ENCODE results near the gene EXOC1L. TPM values are rescaled to one million over a fixed set of nuclear protein-coding genes. Genes with fewer than 3 reads are reported as not detected.

EXOC1L gene
- total RNA-seq, 2 donors from 2014 or later: not detected

DNA sequence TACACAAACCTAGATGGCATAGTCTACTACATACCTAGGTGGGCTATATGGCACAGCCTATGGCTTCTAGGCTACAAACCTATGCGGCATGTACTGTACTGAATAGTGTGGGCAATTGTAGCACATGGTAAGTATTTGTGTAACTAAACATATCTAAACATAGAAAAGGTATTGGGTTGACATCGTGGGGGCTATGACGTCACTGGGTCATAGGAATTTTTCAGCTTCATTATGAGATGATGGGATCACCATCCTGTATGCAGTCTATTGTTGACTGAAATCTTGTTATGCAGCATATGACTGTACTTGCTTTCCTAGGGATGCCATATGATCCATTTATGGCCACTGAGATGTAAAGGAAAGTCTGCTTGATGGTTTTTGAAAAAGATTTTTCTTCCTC lies 1.9 kb upstream of the EXOC1L start:
- ATAC-seq (no peak), DNase-seq (no peak)
- Histone ChIP-seq H3K9me3 (no peaks in the 10 kb centered on the region), H3K4me3 (no peak overlapping the region), H3K27me3 (no peaks in the 10 kb centered on the region), H3K36me3 (replicated peaks in 1 of 2; ENCODE audit: insufficient read depth in 1 of 2, low read depth in 2 of 2) (no peaks in the 10 kb centered on the region), H3K27ac (no peak overlapping the region), H3K4me1 (no peaks in the 10 kb centered on the region)
- TF ChIP-seq, protein P1, sequence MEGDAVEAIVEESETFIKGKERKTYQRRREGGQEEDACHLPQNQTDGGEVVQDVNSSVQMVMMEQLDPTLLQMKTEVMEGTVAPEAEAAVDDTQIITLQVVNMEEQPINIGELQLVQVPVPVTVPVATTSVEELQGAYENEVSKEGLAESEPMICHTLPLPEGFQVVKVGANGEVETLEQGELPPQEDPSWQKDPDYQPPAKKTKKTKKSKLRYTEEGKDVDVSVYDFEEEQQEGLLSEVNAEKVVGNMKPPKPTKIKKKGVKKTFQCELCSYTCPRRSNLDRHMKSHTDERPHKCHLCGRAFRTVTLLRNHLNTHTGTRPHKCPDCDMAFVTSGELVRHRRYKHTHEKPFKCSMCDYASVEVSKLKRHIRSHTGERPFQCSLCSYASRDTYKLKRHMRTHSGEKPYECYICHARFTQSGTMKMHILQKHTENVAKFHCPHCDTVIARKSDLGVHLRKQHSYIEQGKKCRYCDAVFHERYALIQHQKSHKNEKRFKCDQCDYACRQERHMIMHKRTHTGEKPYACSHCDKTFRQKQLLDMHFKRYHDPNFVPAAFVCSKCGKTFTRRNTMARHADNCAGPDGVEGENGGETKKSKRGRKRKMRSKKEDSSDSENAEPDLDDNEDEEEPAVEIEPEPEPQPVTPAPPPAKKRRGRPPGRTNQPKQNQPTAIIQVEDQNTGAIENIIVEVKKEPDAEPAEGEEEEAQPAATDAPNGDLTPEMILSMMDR (IDR thresholded peaks at IDR 0.05): no peak
- TF ChIP-seq POLR2A (IDR thresholded peaks at IDR 0.05): no peak
- intact Hi-C loops (cut with DNase I): no loop called here
- WGBS, 2 donors: 83 to 85% methylated on average over 3 of the region's 3 CpGs

- TF ChIP-seq, protein P1 (IDR thresholded peaks at IDR 0.05): no peak
- TF ChIP-seq POLR2A (IDR thresholded peaks at IDR 0.05): no peak
- ATAC-seq (no peak), DNase-seq (no peak)
- intact Hi-C loops (cut with DNase I): no loop called here
- Histone ChIP-seq H3K9me3 (no peaks in the 10 kb centered on the region), H3K4me1 (no peaks in the 10 kb centered on the region), H3K36me3 (replicated peaks in 1 of 2; ENCODE audit: insufficient read depth in 1 of 2, low read depth in 2 of 2) (no peaks in the 10 kb centered on the region), H3K27ac (no peak overlapping the region), H3K27me3 (no peaks in the 10 kb centered on the region), H3K4me3 (no peak overlapping the region)
- WGBS, 2 donors: 22 to 24% methylated on average over 2 of the region's 2 CpGs
Measured at GRCh38 chr4:55820279-55820678, 689 bp downstream of the EXOC1L start.

DNA sequence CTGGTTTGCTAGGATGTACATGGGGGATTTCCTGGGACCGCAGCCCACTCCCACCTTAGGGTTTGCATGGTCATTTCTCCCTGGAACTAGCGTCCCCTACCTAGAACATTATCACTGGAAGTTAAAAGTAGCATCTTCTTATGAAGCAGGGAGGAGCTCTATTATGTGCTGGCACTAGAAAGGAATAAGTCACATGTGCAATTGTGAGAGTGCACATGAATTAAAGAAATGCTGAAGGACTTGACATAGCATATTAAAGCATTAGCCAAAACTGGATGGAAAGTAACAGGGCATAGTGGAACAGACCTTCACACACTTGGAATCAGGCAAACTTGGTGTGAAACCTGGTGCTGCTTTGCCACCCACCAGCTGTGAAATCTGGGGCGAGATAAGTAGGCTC lies 2.7 kb downstream of the EXOC1L start:
- DNase-seq: no peak
- Histone ChIP-seq H3K36me3 (replicated peaks in 1 of 2; ENCODE audit: insufficient read depth in 1 of 2, low read depth in 2 of 2) (no peaks in the 10 kb centered on the region), H3K4me1 (no peaks in the 10 kb centered on the region), H3K4me3 (no peak overlapping the region), H3K9me3 (no peaks in the 10 kb centered on the region), H3K27me3 (no peaks in the 10 kb centered on the region), H3K27ac (no peak overlapping the region)
- ATAC-seq: no peak
- 77 to 90% methylated on average over 3 of the region's 3 CpGs for WGBS, 2 donors
- TF ChIP-seq, protein P1 (IDR thresholded peaks at IDR 0.05): no peak
- no peak for TF ChIP-seq POLR2A (IDR thresholded peaks at IDR 0.05)
- intact Hi-C loops (cut with DNase I): no loop called here

DNA sequence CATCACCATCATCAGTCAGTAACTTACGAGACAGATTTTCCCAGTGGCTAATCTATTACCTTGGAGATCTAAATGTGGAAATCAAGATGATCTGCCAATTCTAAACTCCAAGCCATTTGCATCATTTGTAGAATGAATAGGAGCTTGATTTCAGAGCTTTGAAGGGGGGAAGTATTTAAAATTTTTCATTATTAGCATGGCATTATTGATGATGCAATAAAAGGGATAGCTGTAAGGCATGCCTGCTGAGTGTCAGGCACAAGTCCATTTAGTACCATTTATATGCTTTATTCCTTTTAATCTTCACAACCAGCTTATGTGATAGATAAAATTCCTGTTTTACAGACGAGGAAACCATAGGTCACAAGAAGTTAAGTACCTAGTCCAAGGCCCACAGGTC lies 5.3 kb downstream of the EXOC1L start:
- DNase-seq (no peak), ATAC-seq (no peak)
- no peak for TF ChIP-seq POLR2A (IDR thresholded peaks at IDR 0.05)
- TF ChIP-seq, protein P1 (IDR thresholded peaks at IDR 0.05): no peak
- Histone ChIP-seq H3K27ac (no peak overlapping the region), H3K9me3 (no peaks in the 10 kb centered on the region), H3K4me1 (no peaks in the 10 kb centered on the region), H3K36me3 (replicated peaks in 1 of 2; ENCODE audit: insufficient read depth in 1 of 2, low read depth in 2 of 2) (no peaks in the 10 kb centered on the region), H3K27me3 (no peaks in the 10 kb centered on the region), H3K4me3 (no peak overlapping the region)
- intact Hi-C loops (cut with DNase I): no loop called here
- 37 to 42% methylated on average over 2 of the region's 2 CpGs for WGBS, 2 donors

DNA sequence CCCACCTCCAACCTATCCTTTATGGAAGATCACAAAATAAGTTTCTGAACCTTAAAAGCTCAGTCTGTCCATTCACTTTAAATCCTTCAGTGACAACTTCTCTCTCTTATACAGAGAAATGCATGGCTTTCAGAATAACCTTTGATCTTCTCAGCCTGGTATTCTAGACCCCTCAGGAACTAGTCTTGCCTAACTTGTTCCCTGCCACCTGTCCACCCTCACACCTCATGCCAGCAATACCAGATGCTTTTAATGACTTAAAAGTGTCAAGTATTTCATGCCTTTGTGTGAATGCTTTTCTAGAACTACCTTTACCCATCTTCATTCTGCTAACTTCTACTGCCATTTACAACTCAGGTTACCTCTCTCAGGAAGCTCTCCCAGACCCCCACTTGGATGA lies 7.4 kb downstream of the EXOC1L start:
- TF ChIP-seq, protein P1 (IDR thresholded peaks at IDR 0.05): no peak
- no peak for TF ChIP-seq POLR2A (IDR thresholded peaks at IDR 0.05)
- no peaks in the 10 kb centered on the region for H3K27me3 ChIP-seq
- intact Hi-C loops (cut with DNase I): no loop called here
- H3K27ac ChIP-seq: no peak overlapping the region
- DNase-seq (no peak), ATAC-seq (no peak)
- H3K4me1 ChIP-seq: no peaks in the 10 kb centered on the region
- no peak overlapping the region for H3K4me3 ChIP-seq
- H3K36me3 ChIP-seq (replicated peaks in 1 of 2; ENCODE audit: insufficient read depth in 1 of 2, low read depth in 2 of 2): no peaks in the 10 kb centered on the region
- H3K9me3 ChIP-seq: no peaks in the 10 kb centered on the region
